Measurements from ENCODE around the gene STRA6.
A peak's percentile ranks its signal among the peaks of the same experiment; 100 is the strongest.
"Not testable (repeated sequence)": the region's sequence is repeated elsewhere in the genome, so short reads cannot be mapped to it uniquely, and the experiment has no call there.

The STRA6 gene

GRCh38 chr15:74179983-74180880 is 22.4 kb downstream of the STRA6 start:
- DNase-seq = no peak

- DNase-seq = no peak
These were observed 23.3 kb downstream of the STRA6 start for GRCh38 chr15:74179101-74179841.

GRCh38 chr15:74178326-74179100 is 24.1 kb downstream of the STRA6 start:
- no peak for DNase-seq

- peak; percentile 37 for DNase-seq
These were observed 26.0 kb downstream of the STRA6 start for GRCh38 chr15:74176262-74177214.

- no peak for DNase-seq
These were observed 27.1 kb downstream of the STRA6 start for GRCh38 chr15:74175271-74176191.

- DNase-seq = no peak
These were observed 27.7 kb downstream of the STRA6 start for GRCh38 chr15:74174958-74175253.

- no peak for DNase-seq
These were observed 28.2 kb downstream of the STRA6 start for GRCh38 chr15:74174219-74174957.

- peak; percentile 9 for DNase-seq
These were observed 29.0 kb downstream of the STRA6 start, which contains the start of gene ISLR for GRCh38 chr15:74173380-74174218. TSS of gene ISLR (plus strand) at chr15:74173710. CDS start at chr15:74174859, 1,149 bp downstream.

- no peak for DNase-seq
These were observed 29.7 kb downstream of the STRA6 start for GRCh38 chr15:74172701-74173379.

GRCh38 chr15:74171965-74172541 is 30.5 kb downstream of the STRA6 start:
- no peak for DNase-seq

GRCh38 chr15:74170875-74171578 is 31.6 kb downstream of the STRA6 start:
- peak; percentile 29 for DNase-seq

GRCh38 chr15:74170071-74170844 is 32.3 kb downstream of the STRA6 start:
- DNase-seq = no peak

- DNase-seq = no peak
These were observed 33.9 kb downstream of the STRA6 start for GRCh38 chr15:74168711-74169126.

GRCh38 chr15:74167891-74168331 is 34.7 kb downstream of the STRA6 start:
- DNase-seq = peak; percentile 22

GRCh38 chr15:74165461-74165860 is 37.1 kb downstream of the STRA6 start:
- no peak for DNase-seq

GRCh38 chr15:74162195-74162536 is 40.4 kb downstream of the STRA6 start:
- not testable (repeated sequence) for DNase-seq

GRCh38 chr15:74160390-74160789 is 42.2 kb downstream of the STRA6 start:
- DNase-seq = not testable (repeated sequence)

All from NCI-H69 (cell line).